Stimulated activated CD8-positive, alpha-beta memory T cell treated with anti-CD3 and anti-CD28 coated beads, Interleukin-15, amount 100 ng/mL, for 4 hours (primary cell): Measurements from ENCODE around the gene TLK1.
"Not testable (repeated sequence)": the region's sequence is repeated elsewhere in the genome, so short reads cannot be mapped to it uniquely, and the experiment has no call there.

Experiments
- DNase-seq, 2 donors: peaks; one replicate each; pipeline ENCODE4 v3.0.0-alpha.2; 2020; ENCODE audit warnings: low read depth in 2 of 2

Gene TLK1

GRCh38 chr2:171143670-171144062, 17.0 kb downstream of the TLK1 start:
- DNase-seq = no peak

- DNase-seq = no peak
Measured at GRCh38 chr2:171142398-171142797, 18.3 kb downstream of the TLK1 start.

- DNase-seq = no peak
Measured at GRCh38 chr2:171141320-171141719, 19.4 kb downstream of the TLK1 start.

- DNase-seq = no peak
Measured at GRCh38 chr2:171139860-171140259, 20.8 kb downstream of the TLK1 start.

GRCh38 chr2:171136024-171136423, 24.7 kb downstream of the TLK1 start:
- DNase-seq = no peak

GRCh38 chr2:171134624-171135230, 26.0 kb downstream of the TLK1 start:
- no peak for DNase-seq

GRCh38 chr2:171132086-171132485, 28.6 kb downstream of the TLK1 start:
- DNase-seq = no peak

DNA sequence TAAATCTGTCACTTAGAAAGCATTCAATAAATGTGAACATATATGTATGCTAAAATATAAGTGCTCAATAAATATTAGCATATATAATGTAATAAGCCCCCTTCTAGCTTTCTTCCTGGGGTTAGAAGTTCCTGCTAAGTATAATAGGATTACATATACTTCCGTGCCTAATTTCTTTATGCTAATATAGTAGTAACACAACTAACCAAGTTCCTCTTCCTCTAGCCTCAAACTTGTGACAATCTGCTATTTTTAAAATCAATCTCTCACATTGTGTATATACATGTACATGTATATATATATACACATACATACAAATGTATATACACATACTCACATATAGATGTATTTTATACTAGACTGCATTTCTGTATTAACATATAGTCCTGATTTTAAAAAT, 32.2 kb downstream of the TLK1 start:
- DNase-seq = no peak

DNA sequence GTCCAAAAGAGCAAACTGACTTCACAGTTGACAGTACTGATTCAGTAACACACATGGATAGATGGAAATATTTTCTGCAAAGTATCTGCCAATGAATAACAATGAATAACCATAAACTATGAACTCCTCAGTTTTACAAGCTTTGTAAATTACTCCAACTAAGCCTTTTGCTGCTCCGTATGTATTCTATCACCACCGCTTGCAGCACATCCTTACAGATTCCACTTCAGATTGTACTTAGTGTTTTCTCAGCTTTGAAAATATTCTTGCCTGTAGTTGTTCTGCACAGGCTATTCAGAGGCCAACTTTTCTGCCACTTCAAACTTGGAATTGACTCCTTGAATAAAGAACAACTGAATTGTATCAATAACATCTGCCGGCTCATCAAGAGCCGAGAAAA, 36.2 kb downstream of the TLK1 start:
- no peak for DNase-seq

DNA sequence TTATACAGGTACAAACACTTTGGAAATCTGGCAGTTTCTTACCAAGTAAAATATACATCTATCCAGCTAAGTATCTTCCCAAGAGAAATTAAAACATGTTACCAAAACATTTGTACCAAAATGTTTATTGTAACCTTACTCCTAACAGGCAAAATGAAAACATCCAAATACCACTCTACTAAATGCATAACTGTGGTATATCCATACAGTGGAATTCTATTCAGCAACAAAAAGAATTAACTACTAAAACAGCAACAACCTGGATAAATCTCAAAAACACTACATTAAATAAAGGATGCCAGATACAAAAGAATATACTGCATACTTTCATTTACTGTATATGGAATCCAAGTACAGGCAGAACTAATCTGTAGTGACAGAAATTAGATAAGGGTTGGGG, 51.1 kb downstream of the TLK1 start:
- no peak for DNase-seq

GRCh38 chr2:171109020-171109419, 51.7 kb downstream of the TLK1 start:
- DNase-seq = no peak

GRCh38 chr2:171107803-171108202, 52.9 kb downstream of the TLK1 start:
- no peak for DNase-seq

- DNase-seq = no peak
Measured at GRCh38 chr2:171104379-171104778, 56.3 kb downstream of the TLK1 start.

DNA sequence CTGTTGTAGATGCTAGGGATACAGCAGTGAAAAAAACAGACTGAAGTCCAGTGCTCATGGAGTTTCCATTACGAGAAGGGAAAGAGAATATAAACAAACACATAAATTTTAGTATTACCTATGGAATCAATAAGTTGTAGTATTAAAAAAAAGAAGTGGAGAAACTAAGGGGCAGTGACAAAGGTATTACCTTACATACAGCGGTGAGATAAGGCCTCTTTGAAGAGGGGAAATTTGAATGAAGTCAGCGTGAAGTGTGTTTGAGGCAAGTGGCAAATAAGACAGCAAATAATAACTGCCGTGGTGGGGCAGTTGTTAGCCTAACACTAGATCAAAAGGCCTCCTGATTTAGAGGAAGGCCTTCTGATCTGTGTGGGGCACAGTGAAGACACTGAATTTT, 57.9 kb downstream of the TLK1 start:
- DNase-seq = no peak

DNA sequence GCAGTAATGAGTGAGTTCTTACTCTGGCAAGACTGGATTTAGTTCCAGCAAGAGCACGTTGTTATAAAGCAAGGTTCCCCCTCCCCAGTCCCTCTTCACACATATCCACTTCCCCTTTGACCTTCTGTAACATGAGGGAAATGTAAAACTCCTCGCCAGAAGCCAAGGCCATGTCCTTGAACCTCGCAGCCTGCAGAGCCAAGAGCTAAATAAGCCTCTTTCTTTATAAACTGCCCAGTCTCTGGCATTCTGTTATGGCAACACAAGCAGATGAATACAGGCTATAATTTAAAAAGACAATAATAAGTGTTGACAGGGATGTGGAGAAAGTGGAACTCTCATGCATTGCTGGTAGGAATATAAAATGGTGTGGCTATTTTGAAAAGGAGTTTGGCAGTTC, 60.3 kb downstream of the TLK1 start:
- DNase-seq = no peak

DNA sequence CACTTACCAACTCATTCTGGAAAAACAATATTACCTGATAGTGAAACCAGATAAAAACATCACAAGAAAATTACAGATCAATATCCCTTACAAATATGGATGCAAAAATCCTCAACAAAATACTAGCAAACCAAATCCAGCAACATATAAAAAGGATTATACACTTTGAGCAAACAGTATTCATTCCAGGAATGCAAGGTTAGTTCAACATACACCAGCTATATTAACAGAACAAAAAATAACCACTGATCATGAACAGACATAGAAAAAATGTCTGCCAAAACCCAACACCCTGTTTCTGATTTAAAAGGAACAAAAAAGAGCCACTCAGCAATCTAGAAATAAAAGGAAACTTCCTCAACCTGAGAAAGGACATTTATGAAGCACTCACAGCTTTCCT, 62.1 kb downstream of the TLK1 start:
- DNase-seq = no peak

DNA sequence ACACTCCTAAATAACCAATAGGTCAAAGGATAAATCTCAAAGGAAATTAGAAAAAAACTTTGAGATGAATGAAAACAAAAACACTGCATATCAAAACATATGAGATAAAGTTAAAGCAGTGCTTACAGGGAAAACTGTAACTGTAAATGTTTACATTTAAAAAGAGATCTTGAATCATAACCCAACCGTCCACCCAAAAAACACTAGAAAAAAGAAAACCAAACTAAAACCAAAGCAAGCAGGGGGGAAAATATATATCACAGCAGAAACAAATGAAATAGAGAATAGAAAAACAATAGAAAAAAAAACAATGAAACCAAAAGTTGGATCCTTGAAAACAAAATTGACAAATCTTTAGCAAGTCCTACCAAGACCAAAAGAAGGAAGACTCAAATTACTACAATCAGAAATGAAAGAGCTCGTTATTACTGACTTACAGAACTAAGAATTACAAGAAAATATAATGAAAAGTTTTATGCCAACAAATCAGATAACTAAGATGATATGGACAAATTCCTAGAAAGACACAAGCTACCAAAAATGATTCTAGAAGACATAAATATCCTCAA, 65.6 kb downstream of the TLK1 start:
- no peak for DNase-seq

DNA sequence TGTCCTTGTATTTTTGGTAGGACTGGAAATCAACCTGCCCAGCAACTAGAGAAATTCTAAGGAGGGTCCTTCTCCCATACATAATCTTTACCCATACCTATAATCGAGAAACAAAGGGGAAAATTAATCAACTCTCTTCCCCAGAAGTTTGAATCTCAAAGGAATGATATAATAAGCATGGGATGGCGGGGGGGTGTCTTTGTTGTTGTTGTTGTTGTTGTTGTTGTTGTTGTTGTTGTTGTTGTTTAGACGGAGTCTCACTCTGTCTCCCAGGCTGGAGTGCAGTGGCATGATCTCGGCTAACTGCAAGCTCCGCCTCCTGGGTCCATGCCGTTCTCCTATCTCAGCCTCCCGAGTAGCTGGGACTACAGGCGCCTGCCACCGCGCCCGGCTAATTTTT, 69.2 kb downstream of the TLK1 start:
- DNase-seq = not testable (repeated sequence)

DNA sequence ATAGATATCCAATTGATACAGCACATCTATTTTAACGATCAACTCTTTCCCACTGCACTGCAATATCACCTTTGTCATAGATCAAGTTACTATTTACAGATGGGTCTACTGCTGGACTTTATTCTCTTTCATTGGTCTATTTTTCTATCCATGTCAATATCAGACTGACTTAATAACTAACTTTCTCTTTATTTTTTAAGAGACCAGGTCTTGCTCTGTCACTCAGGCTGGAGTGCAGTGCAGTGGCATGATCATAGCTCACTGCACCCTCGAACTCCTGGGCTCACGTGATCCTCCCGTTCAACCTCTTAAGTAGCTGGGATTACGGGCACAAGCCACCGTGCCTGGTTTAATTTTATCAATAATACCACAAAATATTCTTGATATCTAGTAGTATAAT, 71.2 kb downstream of the TLK1 start:
- DNase-seq = no peak

DNA sequence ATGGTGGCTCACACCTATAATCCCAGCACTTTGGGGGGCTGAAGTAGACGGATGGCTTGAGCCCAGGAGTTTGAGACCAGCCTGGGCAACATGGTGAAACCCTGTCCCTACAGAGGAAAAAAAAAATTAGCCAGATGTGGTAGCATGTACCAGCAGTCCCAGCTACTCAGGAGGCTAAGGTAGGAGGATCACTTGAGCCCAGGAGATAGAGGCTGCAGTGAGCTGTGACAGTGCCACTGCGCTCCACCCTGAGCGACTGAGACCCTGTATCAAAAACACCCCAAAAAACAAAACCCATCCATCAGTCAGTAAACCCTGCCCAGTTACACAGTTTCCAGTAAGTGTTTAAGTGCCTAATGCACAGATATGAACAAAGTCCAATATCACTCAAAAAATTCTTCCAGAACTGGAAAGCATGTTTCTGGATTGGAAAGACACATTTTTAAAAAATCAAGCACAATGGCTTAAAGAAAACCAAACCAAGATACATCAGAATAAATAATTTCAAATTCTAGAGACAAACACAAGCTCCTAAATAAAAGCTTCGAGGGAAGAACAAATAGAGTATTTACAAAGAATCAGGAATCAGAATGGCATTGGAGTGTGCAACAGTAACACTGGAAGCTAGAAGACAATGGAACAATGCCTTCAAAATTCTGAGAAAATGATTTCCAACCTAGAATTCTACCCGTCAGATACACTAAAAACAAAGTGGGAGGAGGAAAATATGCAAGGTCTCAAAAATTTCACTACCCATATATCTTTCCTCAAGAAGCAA, 72.4 kb downstream of the TLK1 start:
- no peak for DNase-seq

- DNase-seq = no peak
Measured at GRCh38 chr2:171087547-171087946, 73.1 kb downstream of the TLK1 start.

DNA sequence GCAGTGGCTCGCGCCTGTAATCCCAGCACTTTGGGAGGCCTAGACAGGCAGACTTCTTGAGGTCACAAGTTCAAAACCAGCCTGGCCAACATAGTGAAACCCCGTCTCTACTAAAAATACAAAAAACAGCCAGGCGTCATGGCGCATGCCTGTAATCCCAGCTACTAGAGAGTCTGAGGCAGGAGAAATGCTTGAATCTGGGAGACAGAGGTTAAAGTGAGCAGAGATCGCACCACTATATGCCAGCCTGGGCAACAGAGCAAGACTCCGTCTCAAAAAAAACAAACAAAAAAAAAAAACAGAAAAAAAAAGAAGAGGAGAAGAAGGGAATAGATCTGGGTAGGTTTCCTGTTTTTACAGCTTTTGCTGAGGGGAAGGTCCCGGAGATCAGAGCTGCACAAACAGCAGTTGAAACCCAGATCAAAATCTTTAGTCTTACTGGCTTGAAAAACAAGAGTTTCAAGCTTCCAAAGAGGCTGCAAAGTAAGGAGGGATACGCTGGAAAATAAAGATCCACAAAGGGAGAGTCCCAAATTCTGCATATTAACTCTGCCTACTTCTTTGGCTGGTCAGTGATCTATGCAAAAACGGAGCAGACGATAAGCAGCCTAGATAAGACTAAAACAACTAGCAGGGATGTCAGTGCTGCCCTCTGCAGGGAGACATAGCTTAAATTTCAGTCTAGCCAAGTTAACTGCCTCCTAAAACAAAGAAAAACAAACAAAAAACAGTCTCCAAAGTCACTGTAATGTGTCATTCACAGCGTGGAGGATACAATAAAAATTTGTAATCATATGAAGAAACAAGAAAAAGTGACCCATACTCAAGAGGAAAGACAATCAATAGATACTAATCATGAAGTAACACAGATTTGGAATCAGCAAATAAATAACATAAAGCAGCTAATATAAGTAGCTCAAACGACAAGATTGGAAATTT, 74.1 kb downstream of the TLK1 start:
- DNase-seq = no peak
